HG03575 (cell line): ENCODE results near the gene RAB4A.
"Not testable (repeated sequence)": the region's sequence is repeated elsewhere in the genome, so short reads cannot be mapped to it uniquely, and the experiment has no call there.

ENCODE experiments used
- ATAC-seq: cut with Tn5 transposase; IDR thresholded peaks from one replicate; pipeline ENCODE4 v1.9.1; 2021; ENCODE audit not compliant: unreplicated experiment, insufficient number of reproducible peaks, low FRiP score; ENCODE audit errors: extremely low read depth

Gene RAB4A

GRCh38 chr1:229323885-229324553, 53.1 kb downstream of the RAB4A start:
- ATAC-seq = no peak

- no peak for ATAC-seq
Observed at GRCh38 chr1:229325401-229325800, 54.5 kb downstream of the RAB4A start.

- no peak for ATAC-seq
Observed at GRCh38 chr1:229325853-229326487, 55.1 kb downstream of the RAB4A start.

- no peak for ATAC-seq
Observed at GRCh38 chr1:229326601-229327000, 55.7 kb downstream of the RAB4A start.

GRCh38 chr1:229327765-229328164, 56.9 kb downstream of the RAB4A start:
- not testable (repeated sequence) for ATAC-seq

GRCh38 chr1:229328598-229329362, 57.9 kb downstream of the RAB4A start:
- ATAC-seq = no peak

- ATAC-seq = no peak
Observed at GRCh38 chr1:229334269-229334668, 63.4 kb downstream of the RAB4A start.

- no peak for ATAC-seq
Observed at GRCh38 chr1:229334716-229335115, 63.8 kb downstream of the RAB4A start.

- no peak for ATAC-seq
Observed at GRCh38 chr1:229336345-229336744, 65.4 kb downstream of the RAB4A start.

- ATAC-seq = no peak
Observed at GRCh38 chr1:229339086-229339485, 68.2 kb downstream of the RAB4A start.

GRCh38 chr1:229339520-229339919, 68.6 kb downstream of the RAB4A start:
- ATAC-seq = no peak

GRCh38 chr1:229340496-229340895, 69.6 kb downstream of the RAB4A start:
- ATAC-seq = no peak

- ATAC-seq = no peak
Observed at GRCh38 chr1:229341774-229342655, 71.1 kb downstream of the RAB4A start.

- ATAC-seq = no peak
Observed at GRCh38 chr1:229342656-229343569, 72.0 kb downstream of the RAB4A start, which contains the start of gene CCSAP. Gene CCSAP, minus strand, starts transcription at chr1:229343047. Its CDS starts 582 bp downstream, at chr1:229342465.

- ATAC-seq = no peak
Observed at GRCh38 chr1:229344139-229344538, 73.2 kb downstream of the RAB4A start.

GRCh38 chr1:229344937-229345684, 74.2 kb downstream of the RAB4A start:
- no peak for ATAC-seq

- no peak for ATAC-seq
Observed at GRCh38 chr1:229347528-229347927, 76.6 kb downstream of the RAB4A start.
